Stimulated activated CD8-positive, alpha-beta memory T cell treated with anti-CD3 and anti-CD28 coated beads, Interleukin-12 subunit alpha, Interleukin-12 subunit beta, amount 100 ng/mL, for 24 hours (primary cell): Measurements from ENCODE around the gene TMEM37.

Source experiments
- DNase-seq: peaks from one replicate; pipeline ENCODE4 v3.0.0-alpha.2; 2020; ENCODE audit errors: extremely low read depth

Gene TMEM37

DNA sequence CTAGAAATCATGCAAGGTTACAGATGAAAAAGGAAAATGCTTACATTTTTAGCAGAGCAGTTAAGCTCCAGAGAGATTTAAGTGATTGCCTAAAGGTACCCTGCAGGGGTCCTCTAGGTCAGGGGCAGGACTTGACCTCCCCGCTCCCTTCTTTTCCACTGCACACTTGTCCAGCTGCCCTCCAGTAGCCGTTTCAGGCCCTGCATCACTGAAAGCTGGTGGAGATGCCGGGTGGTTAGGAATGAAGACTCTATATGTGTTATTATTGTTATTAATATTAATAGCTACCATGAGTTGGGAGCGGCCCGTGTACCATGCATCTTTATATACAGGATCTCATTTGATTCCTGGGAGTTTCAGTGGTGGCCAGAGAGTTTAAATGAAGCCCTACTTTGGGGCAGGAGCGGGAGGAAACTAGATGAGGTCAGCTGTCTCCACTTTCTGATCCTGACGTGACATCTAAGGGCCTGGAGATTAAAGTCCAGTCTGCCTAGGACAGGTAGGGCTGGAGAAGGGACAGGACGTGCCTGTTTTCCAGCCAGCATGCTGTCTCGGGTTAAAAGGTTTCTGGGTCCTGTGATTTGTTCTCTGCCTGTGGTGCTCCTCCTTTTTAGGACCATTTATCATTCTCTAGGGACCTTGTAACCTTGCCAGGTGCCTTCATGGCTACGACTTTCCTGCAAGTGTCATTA lies 2.1 kb downstream of the TMEM37 start:
- no peak for DNase-seq

DNA sequence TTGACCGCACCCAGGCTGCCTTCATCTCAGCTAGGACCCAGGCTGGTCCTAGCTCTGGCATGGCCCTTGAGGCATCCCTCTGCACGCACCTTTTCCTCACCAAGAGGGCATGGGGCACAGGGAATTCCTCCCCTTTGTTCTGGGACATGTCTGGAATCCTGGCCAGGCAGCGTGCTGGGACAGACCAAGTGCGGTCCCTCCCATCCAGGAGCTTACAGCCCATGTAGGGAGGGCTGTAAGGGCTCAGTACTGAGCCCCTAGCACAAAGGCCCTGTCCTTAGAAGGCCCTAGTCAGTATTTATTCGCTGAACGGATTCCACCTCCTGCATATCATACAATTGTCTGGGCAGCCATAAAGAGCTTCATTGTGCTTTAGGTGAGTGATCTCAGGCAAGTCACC lies 3.0 kb downstream of the TMEM37 start:
- no peak for DNase-seq

GRCh38 chr2:119435081-119435952 lies 3.7 kb downstream of the TMEM37 start:
- no peak for DNase-seq

GRCh38 chr2:119435953-119436297 lies 4.3 kb downstream of the TMEM37 start:
- DNase-seq: no peak

GRCh38 chr2:119436993-119437772 lies 5.5 kb downstream of the TMEM37 start:
- no peak for DNase-seq

DNA sequence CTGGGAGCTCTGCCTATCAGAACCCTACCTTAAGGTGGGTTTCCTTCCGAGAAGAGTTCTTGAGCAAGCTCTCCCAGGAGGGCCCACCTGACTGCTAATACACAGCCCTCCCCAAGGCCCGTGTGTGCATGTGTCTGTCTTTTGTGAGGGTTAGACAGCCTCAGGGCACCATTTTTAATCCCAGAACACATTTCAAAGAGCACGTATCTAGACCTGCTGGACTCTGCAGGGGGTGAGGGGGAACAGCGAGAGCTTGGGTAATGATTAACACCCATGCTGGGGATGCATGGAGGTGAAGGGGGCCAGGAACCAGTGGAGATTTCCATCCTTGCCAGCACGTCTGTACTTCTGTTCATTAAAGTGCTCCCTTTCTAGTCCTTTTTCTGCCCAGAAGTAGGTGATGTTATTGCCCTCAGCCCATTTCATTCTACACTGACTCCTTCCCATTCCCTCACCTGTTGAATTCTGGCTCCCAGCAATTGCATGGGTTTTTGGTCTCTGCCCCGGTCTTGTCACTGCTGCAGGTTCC lies 6.5 kb downstream of the TMEM37 start:
- no peak for DNase-seq

GRCh38 chr2:119438726-119439284 lies 7.2 kb downstream of the TMEM37 start:
- no peak for DNase-seq

GRCh38 chr2:119439574-119440500 lies 8.2 kb downstream of the TMEM37 start:
- DNase-seq: no peak

DNA sequence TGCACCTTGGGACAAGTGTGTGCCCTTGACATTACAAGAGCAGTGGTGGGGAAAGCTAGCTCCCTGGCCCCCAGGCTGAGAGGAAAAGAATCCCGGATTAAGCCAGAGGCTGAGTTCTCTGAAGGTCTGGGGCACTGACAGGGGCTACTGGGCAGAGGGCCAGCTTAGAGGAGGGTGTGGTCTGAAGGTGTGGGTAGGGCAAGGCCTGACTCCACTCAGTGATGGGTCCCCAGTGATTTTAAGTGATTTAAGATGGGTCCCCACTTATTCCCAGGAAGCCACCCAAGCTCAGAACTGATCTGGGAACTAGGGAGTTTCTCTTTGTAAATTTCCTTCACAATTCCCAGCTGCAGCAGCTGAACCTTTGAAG lies 8.8 kb downstream of the TMEM37 start:
- no peak for DNase-seq

GRCh38 chr2:119440873-119441272 lies 9.2 kb downstream of the TMEM37 start:
- no peak for DNase-seq

DNA sequence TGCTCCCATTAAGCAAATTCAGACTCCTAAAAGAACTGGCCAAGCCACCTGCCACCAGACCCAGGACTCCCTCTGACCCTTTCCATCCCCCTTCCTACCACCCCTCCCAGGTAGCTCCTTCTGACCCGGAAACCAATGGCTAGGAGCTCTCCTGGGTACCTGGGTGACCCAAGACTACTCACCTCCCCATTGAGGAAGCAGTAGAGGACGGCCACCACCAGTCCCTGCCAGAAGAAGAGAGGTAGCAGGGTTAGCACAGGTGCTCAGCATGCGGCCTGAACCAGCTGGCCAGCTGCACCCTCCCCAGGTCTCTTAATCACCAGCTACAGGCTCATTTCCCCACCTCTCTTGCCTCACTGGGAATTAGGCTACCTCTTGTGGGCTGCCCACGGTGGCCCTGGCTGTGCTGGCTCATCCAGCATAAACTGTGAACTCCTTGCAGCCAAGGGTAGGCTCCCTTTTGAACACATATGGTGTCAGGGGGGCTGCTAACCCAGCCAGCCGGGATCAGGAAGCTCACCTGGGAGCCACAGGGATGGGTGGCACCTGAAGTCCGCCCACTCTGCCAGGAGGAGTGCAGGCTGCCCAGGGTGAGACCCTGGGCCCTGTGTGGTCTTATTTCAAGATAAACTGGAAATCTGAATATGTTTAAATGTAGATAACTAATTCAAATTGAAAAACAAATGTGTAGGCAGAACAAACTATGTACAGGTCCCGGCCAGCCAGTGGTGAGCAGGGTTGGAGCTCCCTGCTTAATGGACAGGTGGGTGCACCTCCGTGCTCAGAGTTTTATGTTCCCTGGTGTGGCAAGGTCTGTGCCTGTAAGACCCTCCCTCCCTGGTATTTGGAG lies 9.9 kb downstream of the TMEM37 start:
- no peak for DNase-seq

DNA sequence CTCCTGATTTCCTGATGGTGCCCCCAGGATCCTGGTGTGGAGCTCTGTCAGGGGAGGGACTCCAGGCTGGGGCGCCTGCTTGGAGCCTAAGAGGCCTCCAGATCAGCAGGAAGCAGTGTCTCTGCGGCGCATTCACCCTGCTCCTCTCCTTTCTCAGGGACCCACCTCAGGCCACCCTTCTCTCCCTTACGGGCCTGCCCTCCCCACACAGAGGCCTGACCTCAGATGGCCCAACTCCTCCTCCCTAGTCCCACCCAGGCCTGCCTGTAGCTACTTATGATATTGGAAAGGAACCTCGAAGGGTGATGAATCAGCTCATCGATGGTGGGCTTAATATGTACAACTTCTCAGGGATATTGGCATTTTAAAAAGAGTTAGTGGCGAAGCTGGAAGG lies 10.6 kb downstream of the TMEM37 start:
- DNase-seq: no peak

DNA sequence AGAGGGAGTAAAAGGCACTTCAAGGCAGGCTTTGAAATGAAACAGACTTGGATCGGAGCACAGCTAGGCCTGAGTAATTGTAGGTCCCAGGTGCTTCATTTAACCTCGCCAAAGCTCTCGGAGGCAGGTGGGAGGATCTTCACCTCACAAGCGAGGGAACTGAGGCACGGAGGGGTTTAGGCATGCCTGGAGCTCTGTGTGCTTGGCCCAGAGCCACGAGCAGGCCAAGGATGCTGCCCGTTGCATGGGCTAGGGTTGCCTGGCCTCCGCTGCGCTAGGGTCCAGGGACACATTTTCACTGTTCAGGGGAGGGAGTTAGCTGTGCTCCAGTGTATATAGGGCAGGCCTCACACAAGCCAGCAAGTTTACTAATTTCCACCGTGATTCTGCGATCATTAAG lies 11.2 kb downstream of the TMEM37 start:
- no peak for DNase-seq

DNA sequence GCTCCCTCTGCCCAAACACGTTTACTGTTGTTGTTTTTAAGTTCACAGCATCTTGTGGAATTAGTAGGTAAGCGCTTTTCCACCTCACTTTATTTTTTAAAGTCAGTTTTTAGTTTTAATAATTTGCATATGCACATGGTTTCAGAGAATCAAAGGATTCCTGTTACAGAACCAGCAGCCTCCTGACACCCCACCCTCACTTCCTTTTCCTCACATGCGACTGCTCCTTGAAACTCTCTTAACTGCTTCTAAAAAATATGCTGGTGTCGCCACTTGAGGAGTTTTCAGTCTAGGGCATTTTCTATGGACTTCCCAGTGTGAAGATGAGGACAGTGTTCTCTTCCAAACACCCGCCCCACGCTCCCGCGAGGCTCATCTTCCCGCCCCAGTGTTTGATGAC lies 14.4 kb downstream of the TMEM37 start:
- no peak for DNase-seq

DNA sequence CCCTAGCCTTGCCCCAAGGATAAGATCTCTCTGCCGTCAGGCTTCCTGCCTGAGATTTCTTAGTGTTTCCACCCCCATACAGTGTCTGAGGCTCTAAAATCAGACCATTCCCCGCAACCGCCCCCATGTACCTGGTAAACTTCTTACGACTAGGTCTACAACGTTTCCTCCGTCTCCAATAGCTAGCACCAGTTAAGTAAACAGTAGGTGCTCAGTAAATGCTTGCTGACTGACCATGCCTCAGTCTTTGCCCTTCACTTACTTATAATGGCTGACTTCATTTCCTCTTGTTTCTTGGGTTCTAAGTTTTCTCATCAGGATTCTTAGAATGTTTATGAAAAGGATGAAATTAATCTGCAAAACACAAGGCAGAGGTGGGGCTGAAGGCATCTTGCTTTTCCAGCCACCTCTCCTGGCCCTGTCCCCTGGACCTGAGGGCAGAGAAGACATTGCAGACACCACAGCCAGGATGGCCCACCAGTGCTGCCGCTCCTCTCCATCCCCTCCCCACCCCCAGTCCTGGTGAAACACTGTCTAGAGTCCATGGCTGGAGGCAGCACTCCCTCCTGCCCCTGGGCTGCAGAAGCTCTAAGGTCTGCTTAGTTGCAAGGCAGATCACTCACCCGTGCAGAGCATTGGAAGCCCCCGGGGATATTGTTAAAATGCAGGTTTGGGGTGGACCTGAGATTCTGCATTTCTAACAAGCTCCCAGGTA lies 16.9 kb downstream of the TMEM37 start:
- no peak for DNase-seq

GRCh38 chr2:119449521-119449920 lies 17.9 kb downstream of the TMEM37 start:
- DNase-seq: no peak

GRCh38 chr2:119451336-119452050 lies 19.8 kb downstream of the TMEM37 start:
- no peak for DNase-seq

DNA sequence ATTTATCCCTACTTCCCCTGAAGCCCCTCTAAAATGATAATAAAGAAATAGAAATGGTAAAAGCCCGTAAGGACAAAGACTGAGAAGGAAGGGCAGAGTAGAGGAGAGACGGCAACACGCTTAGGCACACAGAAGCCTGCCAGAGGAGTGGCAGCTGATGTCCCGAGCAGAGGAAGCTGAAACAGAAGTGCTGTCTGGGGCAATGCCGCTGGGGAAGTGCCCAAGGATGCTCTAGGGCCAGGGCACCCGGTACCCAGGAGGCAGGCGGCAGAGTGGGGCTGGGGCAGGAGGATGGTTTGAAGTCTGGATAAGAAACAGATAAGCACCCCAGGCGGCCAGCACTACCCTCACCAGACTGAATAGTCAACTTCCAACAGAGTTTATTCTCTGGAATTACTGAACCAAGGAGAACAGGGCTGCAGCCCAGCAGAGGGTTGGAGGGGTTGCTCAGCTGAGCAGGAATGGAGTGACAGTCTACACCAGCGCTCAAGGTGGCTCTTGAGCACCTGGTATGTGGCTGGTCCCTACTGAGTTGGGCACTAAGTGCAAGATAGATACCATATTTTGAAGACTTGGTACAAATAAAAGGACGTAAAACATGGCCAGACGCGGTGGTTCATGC lies 22.4 kb downstream of the TMEM37 start:
- DNase-seq: no peak
